GM13977 (cell line): ENCODE measurements around the gene DPP10.
"Not testable (repeated sequence)": the region's sequence is repeated elsewhere in the genome, so short reads cannot be mapped to it uniquely, and the experiment has no call there.

ENCODE experiments used
- DNase-seq: peaks from one replicate; pipeline ENCODE4 v3.0.0; 2012; ENCODE audit warnings: low spot score
- in situ Hi-C: fragments of 300-500 bp; cut with MboI; formaldehyde crosslinking; loops from one replicate; pipeline ENCODE4 v1.12.0; 2022; ENCODE audit warnings: low sequenced_read_pairs, low pct_unique_long_range_greater_than_20kb, mixed read lengths, inconsistent platforms; ENCODE audit not compliant: unreplicated experiment
- TF ChIP-seq, protein P1 (sequence below): IDR thresholded peaks from 2 replicates; pipeline ENCODE4 v1.5.1; 2012; ENCODE audit warnings: mild to moderate bottlenecking, control low read depth; ENCODE audit not compliant: insufficient read depth; ENCODE audit errors: extremely low read depth, missing control alignments

Gene DPP10

DNA sequence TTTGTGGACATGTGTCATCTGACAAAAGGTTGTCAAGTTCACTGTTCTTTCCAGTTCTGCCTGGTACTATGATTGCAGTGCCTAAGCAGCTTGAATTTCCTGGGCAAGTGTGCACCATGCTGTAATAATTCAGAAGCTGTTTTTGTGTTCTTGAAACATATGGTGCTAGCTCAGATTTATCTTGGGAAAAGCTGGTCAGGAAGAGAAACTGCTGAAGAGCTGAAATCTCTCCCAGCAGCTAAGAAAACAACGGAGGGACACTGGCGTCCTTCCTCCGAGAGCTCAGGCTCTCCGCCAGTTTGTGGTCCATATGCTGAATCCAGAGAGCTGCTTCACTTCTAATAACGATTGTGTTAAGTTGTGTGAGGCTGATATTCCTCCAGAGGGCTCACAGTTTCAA, 642.0 kb downstream of the DPP10 start:
- no peak for DNase-seq
- TF ChIP-seq, protein P1, sequence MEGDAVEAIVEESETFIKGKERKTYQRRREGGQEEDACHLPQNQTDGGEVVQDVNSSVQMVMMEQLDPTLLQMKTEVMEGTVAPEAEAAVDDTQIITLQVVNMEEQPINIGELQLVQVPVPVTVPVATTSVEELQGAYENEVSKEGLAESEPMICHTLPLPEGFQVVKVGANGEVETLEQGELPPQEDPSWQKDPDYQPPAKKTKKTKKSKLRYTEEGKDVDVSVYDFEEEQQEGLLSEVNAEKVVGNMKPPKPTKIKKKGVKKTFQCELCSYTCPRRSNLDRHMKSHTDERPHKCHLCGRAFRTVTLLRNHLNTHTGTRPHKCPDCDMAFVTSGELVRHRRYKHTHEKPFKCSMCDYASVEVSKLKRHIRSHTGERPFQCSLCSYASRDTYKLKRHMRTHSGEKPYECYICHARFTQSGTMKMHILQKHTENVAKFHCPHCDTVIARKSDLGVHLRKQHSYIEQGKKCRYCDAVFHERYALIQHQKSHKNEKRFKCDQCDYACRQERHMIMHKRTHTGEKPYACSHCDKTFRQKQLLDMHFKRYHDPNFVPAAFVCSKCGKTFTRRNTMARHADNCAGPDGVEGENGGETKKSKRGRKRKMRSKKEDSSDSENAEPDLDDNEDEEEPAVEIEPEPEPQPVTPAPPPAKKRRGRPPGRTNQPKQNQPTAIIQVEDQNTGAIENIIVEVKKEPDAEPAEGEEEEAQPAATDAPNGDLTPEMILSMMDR, result no peak
- in situ Hi-C loops, result no loop called here

DNA sequence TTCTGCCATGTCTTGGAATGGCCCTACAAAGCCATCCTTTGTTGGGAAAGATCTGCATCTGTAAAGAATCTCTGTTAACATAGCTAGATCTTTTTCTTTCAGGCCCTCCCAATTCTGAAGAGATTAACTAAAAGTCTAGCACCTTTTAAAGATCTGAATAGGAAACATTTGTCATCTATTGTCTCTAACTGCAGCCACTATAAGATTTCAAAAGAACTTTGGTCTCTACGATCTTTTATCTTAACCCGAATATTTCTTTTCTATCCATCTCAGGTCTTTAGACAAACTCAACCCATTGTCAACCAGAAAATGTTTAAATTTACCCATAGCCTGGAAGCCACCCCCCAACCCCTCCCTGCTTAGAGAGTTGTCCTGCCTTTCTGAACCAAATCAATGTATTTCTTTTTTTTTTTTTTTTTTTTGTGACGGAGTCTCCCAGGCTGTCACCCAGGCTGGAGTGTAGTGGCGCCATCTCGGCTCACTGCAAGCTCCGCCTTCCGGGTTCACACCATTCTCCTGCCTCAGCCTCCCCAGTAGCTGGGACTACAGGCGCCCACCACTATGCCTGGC, 643.7 kb downstream of the DPP10 start:
- DNase-seq, in situ Hi-C loops: not testable (repeated sequence)

DNA sequence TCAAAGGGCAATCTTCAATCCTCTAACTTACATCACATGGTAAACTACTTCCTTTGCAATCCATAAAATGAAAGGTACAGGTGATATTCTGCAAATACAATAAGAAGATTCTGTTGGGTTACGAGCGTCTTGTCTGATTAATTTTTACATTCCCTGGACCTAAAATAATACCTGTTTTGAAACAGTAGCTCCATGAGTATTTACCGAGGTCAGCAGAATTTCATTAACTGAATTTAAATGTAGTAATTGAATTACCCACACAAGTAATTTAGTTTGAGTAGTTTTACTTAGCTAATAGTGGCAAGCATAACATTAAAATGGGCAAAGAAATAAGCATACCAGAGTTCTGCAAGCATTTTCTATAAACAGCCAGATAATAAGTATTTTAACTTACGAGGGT, 652.0 kb downstream of the DPP10 start:
- TF ChIP-seq, protein P1, result no peak
- in situ Hi-C loops, result no loop called here
- DNase-seq, result no peak

GRCh38 chr2:115105966-115106365, 663.5 kb downstream of the DPP10 start:
- in situ Hi-C loops, result no loop called here
- TF ChIP-seq, protein P1, result no peak
- DNase-seq, result no peak

- no peak for DNase-seq
- TF ChIP-seq, protein P1, result no peak
- in situ Hi-C loops, result no loop called here
Observed at GRCh38 chr2:115115135-115115534, 672.7 kb downstream of the DPP10 start.

DNA sequence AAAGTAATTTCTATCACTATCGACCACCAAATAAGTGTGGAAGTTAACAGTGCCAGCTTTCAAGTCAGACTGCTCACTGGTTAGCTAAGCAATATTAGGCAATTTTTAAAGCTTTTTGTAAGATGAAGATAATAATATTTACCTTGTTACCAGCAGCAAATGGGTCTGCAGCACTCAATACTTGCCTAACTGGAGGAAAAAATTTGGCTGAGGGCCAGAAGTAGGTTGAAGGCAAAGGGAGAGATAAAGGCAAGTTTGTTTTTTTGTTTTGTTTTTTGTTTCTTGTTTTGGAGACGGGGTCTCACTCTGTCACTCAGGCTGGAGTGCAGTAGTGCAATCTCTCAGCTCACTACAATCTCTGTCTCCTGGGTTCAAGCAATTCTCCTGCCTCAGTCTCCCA, 675.9 kb downstream of the DPP10 start:
- TF ChIP-seq, protein P1, result no peak
- DNase-seq, result no peak
- in situ Hi-C loops, result no loop called here

DNA sequence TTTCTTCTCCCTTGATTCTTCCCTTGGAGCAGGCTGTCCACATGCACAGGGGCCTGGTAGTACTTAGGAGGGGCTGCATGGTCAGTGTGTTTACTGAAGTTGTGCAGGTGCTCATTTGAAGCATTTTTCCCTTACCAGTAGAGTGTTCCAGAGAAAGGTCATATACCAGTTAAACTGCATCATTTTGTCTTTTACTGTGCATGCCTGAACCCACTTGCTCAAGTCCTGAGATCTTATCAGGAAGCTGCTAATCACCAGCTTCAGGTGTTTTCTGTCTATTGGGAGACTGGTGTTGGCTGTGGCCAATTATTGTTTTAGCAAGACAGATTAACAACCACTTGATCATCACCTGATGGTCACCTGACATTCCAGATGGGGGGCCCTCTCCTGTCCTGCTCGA, 676.6 kb downstream of the DPP10 start:
- DNase-seq, result no peak
- TF ChIP-seq, protein P1, result no peak
- in situ Hi-C loops, result no loop called here
